Stomach (tissue), 9 donors: Measurements from ENCODE around the gene RCOR1. TPM values are rescaled to one million over a fixed set of nuclear protein-coding genes. Genes with fewer than 3 reads are reported as not detected.
"Not testable (repeated sequence)": the region's sequence is repeated elsewhere in the genome, so short reads cannot be mapped to it uniquely, and the experiment has no call there.

ENCODE experiments used
- DNase-seq, 2 donors: peaks; one replicate each; pipeline versions ENCODE4 v3.0.0 to v3.0.0-alpha.2; 2013 to 2019
- H3K27ac ChIP-seq, 5 donors: fragments of 200-600 bp in 4 of 5; sonication (generic) in 4 of 5; one replicate each; pipeline ENCODE4 v1.5.1; 2013 to 2019; ENCODE audit warnings: mild to moderate bottlenecking in 1 of 5, moderate library complexity in 1 of 5
- H3K27me3 ChIP-seq, 3 donors: fragments of 200-600 bp; sonication (generic); one replicate each; pipeline ENCODE4 v1.5.1; 2017 to 2019; ENCODE audit warnings: mixed run types in 1 of 3
- H3K36me3 ChIP-seq, 4 donors: fragments of 200-600 bp; sonication (generic); 1 replicate in 3 of 4; 2 replicates in 1 of 4; pipeline ENCODE4 v1.5.1; 2016 to 2019
- H3K4me1 ChIP-seq, 4 donors: fragments of 200-600 bp; sonication (generic); one replicate each; pipeline ENCODE4 v1.5.1; 2016 to 2019
- H3K4me3 ChIP-seq, 4 donors: fragments of 200-600 bp; sonication (generic) in 3 of 4; one replicate each; pipeline ENCODE4 v1.5.1; 2016 to 2019; ENCODE audit warnings: mild to moderate bottlenecking in 1 of 4
- H3K9me3 ChIP-seq, 4 donors: fragments of 200-600 bp; sonication (generic); one replicate each; pipeline ENCODE4 v1.5.1; 2016 to 2019
- EP300 ChIP-seq: sonication (generic); formaldehyde crosslinking; IDR thresholded peaks from one replicate; pipeline ENCODE4 v1.6.1; 2017; ENCODE audit warnings: antibody characterized with exemption
- POLR2A ChIP-seq, 4 donors: fragments of 450-650 bp; IDR thresholded peaks; one replicate each; pipeline ENCODE4 v1.6.1; 2016; ENCODE audit warnings: antibody characterized with exemption in 4 of 4, control low read depth in 2 of 4, mild to moderate bottlenecking in 1 of 4, moderate library complexity in 1 of 4
- POLR2AphosphoS5 ChIP-seq, 3 donors: sonication (generic); formaldehyde crosslinking; IDR thresholded peaks; one replicate each; pipeline ENCODE4 v1.6.1; 2016; ENCODE audit warnings: antibody characterized with exemption in 3 of 3
- whole genome bisulfite sequencing, 5 donors: extraction: QIAGEN DNeasy Blood & Tissue Kit in 3 of 5; methylation state at CpG; one replicate each; pipeline versions ENCODE4 v1.1.5 to v1.1.7; 2013 to 2018; 5-methylcytosine and 5-hydroxymethylcytosine counted together
- intact Hi-C: fragments of 100-400 bp; cut with DNase I; formaldehyde crosslinking; loops from one replicate; pipeline ENCODE4 v1.15.1; 2023; ENCODE audit warnings: low total_unique reads
- polyA plus RNA-seq, 3 donors: library from polyadenylated mRNA; stranded (reverse); fragments of 200-250 nt; gene quantifications; one replicate each; pipeline ENCODE4 v1.2.3, GENCODE V29; 2013
- total RNA-seq, 5 donors: library from RNA; depleted of rRNA; stranded (reverse); fragments of >200 nt; gene quantifications; one replicate each; pipeline versions ENCODE4 v1.1.0 to v1.2.3, GENCODE V29; 2014 to 2016
- TF ChIP-seq, protein P1 (sequence below), 7 experiments: fragments of 450-650 bp in 4 of 7; fragments of 200-600 bp in 3 of 7; sonication (generic) in 3 of 7; IDR thresholded peaks; one replicate each; pipeline ENCODE4 v1.5.1; 2016 to 2019; ENCODE audit warnings: antibody characterized with exemption in 7 of 7, control low read depth in 2 of 7, mild to moderate bottlenecking in 1 of 7
- donor health status: healthy with polysubstance abuse.
- donor health status: Bipolar disorder and iron deficiency.
- donor health status: healthy.

RCOR1 gene
- total and polyA plus RNA-seq, 8 donors, result 4.9 to 60.7 (median 8.3) TPM

DNA sequence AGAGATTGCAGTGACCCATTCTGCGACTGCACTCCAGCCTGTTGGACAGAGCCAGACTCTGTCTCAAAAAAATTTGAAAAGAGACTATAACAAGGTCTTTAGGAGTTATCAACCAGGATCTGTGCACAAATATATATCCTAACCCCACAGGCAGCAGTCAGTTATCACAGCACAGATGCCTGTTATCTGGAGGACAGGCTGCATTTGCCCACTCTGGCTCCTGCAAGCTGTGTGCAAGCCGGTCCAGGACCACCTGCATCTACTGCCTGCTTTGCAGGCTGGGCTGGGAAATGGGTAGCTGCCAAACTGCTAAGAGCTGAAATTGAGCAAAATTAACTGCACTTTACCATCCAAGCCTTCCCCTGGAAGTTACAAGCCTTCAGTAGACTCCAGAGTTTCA, 21.4 kb upstream of the RCOR1 start:
- intact Hi-C loops, result no loop called here
- WGBS, 5 donors, result 75 to 89% (median 84%) methylated on average over 2 of the region's 2 CpGs
- TF ChIP-seq POLR2A (IDR thresholded peaks at IDR 0.05) (no peak), EP300 (no peak), POLR2AphosphoS5 (IDR thresholded peaks at IDR 0.05) (no peak)
- TF ChIP-seq, protein P1, sequence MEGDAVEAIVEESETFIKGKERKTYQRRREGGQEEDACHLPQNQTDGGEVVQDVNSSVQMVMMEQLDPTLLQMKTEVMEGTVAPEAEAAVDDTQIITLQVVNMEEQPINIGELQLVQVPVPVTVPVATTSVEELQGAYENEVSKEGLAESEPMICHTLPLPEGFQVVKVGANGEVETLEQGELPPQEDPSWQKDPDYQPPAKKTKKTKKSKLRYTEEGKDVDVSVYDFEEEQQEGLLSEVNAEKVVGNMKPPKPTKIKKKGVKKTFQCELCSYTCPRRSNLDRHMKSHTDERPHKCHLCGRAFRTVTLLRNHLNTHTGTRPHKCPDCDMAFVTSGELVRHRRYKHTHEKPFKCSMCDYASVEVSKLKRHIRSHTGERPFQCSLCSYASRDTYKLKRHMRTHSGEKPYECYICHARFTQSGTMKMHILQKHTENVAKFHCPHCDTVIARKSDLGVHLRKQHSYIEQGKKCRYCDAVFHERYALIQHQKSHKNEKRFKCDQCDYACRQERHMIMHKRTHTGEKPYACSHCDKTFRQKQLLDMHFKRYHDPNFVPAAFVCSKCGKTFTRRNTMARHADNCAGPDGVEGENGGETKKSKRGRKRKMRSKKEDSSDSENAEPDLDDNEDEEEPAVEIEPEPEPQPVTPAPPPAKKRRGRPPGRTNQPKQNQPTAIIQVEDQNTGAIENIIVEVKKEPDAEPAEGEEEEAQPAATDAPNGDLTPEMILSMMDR (IDR thresholded peaks at IDR 0.05), result no peak
- peaks cover 0 to 14% (median 4%) of the 10 kb centered on the region in 4 donors for H3K4me1 ChIP-seq
- H3K36me3 ChIP-seq, result no peaks in the 10 kb centered on the region
- no peak overlapping the region for H3K27ac ChIP-seq
- no peaks in the 10 kb centered on the region for H3K9me3 ChIP-seq
- no peaks in the 10 kb centered on the region for H3K27me3 ChIP-seq
- DNase-seq, result no peak
- no peak overlapping the region for H3K4me3 ChIP-seq

DNA sequence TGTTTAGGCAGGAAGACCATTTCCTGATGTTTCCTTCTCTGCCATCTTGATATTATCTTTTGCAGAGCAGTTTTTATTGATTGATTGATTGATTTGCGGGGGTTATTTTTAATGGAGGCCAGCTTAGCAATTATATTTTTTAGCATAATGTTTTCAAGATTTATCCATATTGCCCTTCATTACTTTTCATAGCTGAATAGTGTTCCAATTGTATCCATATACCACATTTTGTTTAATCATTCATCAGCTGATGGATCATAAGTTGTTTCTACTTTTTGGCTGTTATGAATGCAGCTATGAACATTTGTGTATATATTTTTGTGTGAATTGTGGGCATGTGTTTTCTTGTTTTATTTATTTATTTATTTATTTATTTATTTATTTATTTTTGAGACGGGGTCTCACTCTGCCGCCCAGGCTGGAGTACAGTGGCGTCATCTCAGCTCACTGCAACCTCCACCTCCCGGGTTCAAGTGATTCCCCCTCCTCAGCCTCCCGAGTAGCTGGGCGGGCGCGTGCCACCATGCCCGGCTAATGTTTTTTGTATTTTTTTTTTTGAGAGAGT, 20.9 kb upstream of the RCOR1 start:
- Histone ChIP-seq H3K4me1 (peaks cover 0 to 14% (median 4%) of the 10 kb centered on the region in 4 donors), H3K4me3 (no peak overlapping the region), H3K27ac (no peak overlapping the region), H3K27me3 (no peaks in the 10 kb centered on the region), H3K36me3 (no peaks in the 10 kb centered on the region), H3K9me3 (no peaks in the 10 kb centered on the region)
- no peak for TF ChIP-seq POLR2AphosphoS5 (IDR thresholded peaks at IDR 0.05)
- TF ChIP-seq EP300, result no peak
- TF ChIP-seq, protein P1 (IDR thresholded peaks at IDR 0.05), result no peak
- WGBS, 5 donors, result 93 to 98% (median 95%) methylated on average over 10 of the region's 10 CpGs
- DNase-seq, result no peak
- intact Hi-C loops, result no loop called here

DNA sequence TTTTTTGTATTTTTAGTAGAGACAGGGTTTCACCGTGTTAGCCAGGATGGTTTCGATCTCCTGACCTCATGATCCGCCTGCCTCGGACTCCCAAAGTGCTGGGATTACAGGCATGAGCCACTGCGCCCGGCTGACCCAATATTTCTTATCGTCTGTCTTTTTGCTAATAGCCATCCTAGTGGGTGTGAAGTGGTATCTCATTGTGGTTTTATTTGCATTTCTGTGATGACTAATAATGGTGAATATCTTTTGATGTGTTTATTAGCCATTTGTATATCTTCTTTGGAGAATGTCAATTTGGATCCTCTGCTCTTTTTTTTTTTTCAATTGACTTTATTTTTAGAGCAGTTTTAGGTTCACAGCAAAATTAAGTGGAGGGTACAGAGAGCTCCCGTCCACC, 19.3 kb upstream of the RCOR1 start:
- H3K27ac ChIP-seq, result not testable (repeated sequence)
- WGBS, 5 donors, result 65 to 72% (median 70%) methylated on average over 8 of the region's 8 CpGs

DNA sequence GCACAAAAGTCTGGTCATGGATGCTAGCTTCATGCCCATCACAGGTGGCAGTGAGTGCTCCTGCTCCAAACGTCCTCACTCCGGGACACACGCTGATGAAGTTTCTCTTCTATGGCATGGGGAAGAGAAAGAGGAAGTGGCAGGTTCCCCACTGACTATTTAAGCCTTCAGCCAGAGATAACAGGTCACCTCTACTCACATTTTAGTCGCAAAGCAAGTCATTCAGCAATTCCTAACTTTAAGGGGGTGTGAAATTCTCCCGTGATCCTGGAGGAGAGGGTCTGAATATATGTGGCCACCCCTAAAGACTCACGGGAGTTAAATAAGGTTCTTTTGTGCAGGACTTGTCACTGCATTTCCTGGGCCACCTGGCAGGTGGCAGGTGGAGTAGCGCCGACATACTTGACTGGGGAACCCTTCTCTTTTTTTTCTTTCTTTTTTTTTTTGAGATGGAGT, 18.8 kb upstream of the RCOR1 start:
- Histone ChIP-seq H3K27ac (no peak overlapping the region), H3K9me3 (no peaks in the 10 kb centered on the region), H3K36me3 (no peaks in the 10 kb centered on the region), H3K4me1 (no peaks in the 10 kb centered on the region), H3K4me3 (no peak overlapping the region), H3K27me3 (no peaks in the 10 kb centered on the region)
- no peak for TF ChIP-seq POLR2AphosphoS5 (IDR thresholded peaks at IDR 0.05)
- TF ChIP-seq POLR2A (IDR thresholded peaks at IDR 0.05), result no peak
- no peak for TF ChIP-seq EP300
- TF ChIP-seq, protein P1 (IDR thresholded peaks at IDR 0.05), result no peak
- DNase-seq, result no peak
- 35 to 45% (median 39%) methylated on average over 8 of the region's 8 CpGs for WGBS, 5 donors
- intact Hi-C loops, result no loop called here

More for the DNA sequence above, 19.3 kb upstream of the RCOR1 start:
- H3K4me3 ChIP-seq, H3K27me3 ChIP-seq, intact Hi-C loops, H3K4me1 ChIP-seq, DNase-seq, H3K9me3 ChIP-seq, H3K36me3 ChIP-seq: not testable (repeated sequence)
